Astrocyte of the cerebellum (primary cell): ENCODE results near the gene TAS1R1.

Experiments
- DNase-seq: peaks from one replicate; pipeline ENCODE4 v3.0.0-alpha.2; 2011; ENCODE audit warnings: low read depth
- H3K4me3 ChIP-seq: 2 replicates; pipeline ENCODE4 v1.5.1; 2011; ENCODE audit warnings: mild to moderate bottlenecking, low read depth, low read length, moderate library complexity
- CTCF ChIP-seq: IDR thresholded peaks from 2 replicates; pipeline ENCODE4 v1.5.1; 2012; ENCODE audit warnings: low read length, low read depth, moderate library complexity, mild to moderate bottlenecking; ENCODE audit errors: missing control alignments
- in situ Hi-C: cut with HindIII; loops from 2 replicates; pipeline ENCODE4 v1.10.0; 2017; ENCODE audit warnings: low sequenced_read_pairs

The TAS1R1 gene

DNA sequence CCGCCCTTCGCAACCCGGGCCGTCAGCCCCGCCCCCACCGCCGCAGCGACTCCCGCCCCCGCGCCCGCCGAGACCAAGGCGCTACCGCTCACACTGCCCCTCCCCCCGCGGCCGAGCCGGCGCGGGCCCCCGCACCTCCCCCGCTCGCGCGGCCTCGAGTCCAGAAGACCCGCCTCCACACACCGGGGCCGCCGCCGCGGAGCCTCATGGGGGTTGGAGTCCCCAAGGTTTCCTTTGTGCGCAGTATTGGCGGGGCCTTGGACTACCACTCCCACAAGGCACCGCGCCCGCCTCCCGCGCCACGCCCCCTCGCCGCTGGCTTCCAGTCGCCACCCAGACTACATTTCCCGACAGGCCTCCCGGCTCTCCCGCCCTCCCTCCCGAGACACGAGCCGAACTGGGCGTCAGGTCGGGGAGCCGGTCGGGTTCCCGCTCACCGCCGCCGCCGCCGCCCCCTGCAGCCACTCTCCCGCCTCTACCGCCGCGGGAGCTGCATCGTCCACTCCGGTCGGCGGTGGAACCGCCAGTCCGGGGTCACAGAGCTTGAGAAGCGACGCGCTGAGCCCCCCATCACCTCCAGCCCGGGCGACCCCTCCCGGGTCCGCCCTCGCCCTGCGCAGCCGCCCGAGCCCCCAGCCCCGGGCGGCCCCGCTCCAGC is 58.4 kb downstream of the TAS1R1 start, which contains the start of gene PHF13:
PHF13 (plus strand) TSS at position 371 of the 658 bp plus-strand sequence. CDS start 336 bp downstream, outside the sequence.
- in situ Hi-C loops, result no loop called here
- peak within 1 kb of the TSS; percentile 79 for H3K4me3 ChIP-seq
- no peak for TF ChIP-seq CTCF
- DNase-seq, result peak; percentile 98

GRCh38 chr1:6614019-6614928 is 59.2 kb downstream of the TAS1R1 start:
- H3K4me3 ChIP-seq, result peak overlapping the region; percentile 66
- in situ Hi-C loops, result no loop called here
- no peak for DNase-seq
- no peak for TF ChIP-seq CTCF

- H3K4me3 ChIP-seq, result peak overlapping the region; percentile 66
- no peak for DNase-seq
- no peak for TF ChIP-seq CTCF
- in situ Hi-C loops, result no loop called here
These were observed 60.0 kb downstream of the TAS1R1 start for GRCh38 chr1:6614929-6615785.

DNA sequence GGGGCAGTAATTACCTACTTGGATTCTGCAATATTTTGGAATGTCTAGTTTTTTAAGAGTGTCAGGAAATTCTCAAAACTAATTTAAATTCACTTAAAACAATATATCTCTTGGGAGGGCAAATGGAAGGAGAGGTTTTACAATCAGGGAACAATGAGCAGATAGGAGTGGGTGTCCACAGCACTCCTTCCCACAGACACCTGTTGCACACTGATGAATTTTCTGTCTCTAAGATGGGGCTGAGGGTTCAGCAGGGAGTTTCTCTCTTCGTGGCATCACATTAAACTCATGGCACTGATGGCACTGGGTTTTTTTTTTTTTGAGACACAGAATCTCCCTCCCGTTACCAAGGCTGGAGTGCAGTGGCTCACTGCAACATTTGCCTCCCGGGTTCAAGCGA is 63.9 kb downstream of the TAS1R1 start:
- no peak overlapping the region for H3K4me3 ChIP-seq
- no peak for DNase-seq
- in situ Hi-C loops, result no loop called here
- no peak for TF ChIP-seq CTCF

- H3K4me3 ChIP-seq, result no peak overlapping the region
- DNase-seq, result no peak
- in situ Hi-C loops, result no loop called here
- TF ChIP-seq CTCF, result no peak
These were observed 66.6 kb downstream of the TAS1R1 start for GRCh38 chr1:6621429-6622391.
